Fibroblast of skin of right biceps (primary cell): ENCODE data around the gene PLXNA3.
A peak's percentile ranks its signal among the peaks of the same experiment; 100 is the strongest.
"Not testable (repeated sequence)": the region's sequence is repeated elsewhere in the genome, so short reads cannot be mapped to it uniquely, and the experiment has no call there.

ENCODE experiments used
- DNase-seq: peaks from one replicate; pipeline ENCODE4 v3.0.0-alpha.2; 2013

PLXNA3 gene

GRCh38 chrX:154481911-154482601, 24.0 kb downstream of the PLXNA3 start:
- DNase-seq: no peak

- DNase-seq: no peak
Observed at GRCh38 chrX:154482786-154483185, 24.7 kb downstream of the PLXNA3 start.

GRCh38 chrX:154483325-154483724, 25.2 kb downstream of the PLXNA3 start:
- DNase-seq: no peak

GRCh38 chrX:154484255-154485149, 26.4 kb downstream of the PLXNA3 start:
- DNase-seq: no peak

GRCh38 chrX:154485150-154486051, 27.3 kb downstream of the PLXNA3 start:
- no peak for DNase-seq

GRCh38 chrX:154486052-154486395, 27.9 kb downstream of the PLXNA3 start:
- no peak for DNase-seq

- peak; percentile 44 for DNase-seq
Observed at GRCh38 chrX:154486396-154487207, 28.5 kb downstream of the PLXNA3 start, which contains the start of gene UBL4A. Gene UBL4A (minus strand): TSS chrX:154486615. CDS start chrX:154486584, 31 bp downstream.

GRCh38 chrX:154487518-154488290, 29.6 kb downstream of the PLXNA3 start:
- no peak for DNase-seq

- DNase-seq: no peak
Observed at GRCh38 chrX:154488336-154489075, 30.4 kb downstream of the PLXNA3 start.

- no peak for DNase-seq
Observed at GRCh38 chrX:154489182-154489581, 31.1 kb downstream of the PLXNA3 start.

GRCh38 chrX:154490021-154490413, 31.9 kb downstream of the PLXNA3 start:
- peak; percentile 67 for DNase-seq

- DNase-seq: peak; percentile 94
Observed at GRCh38 chrX:154490414-154491083, 32.5 kb downstream of the PLXNA3 start, which contains the start of gene SLC10A3. Gene SLC10A3 (minus strand): TSS chrX:154490629. CDS start chrX:154488940, 1,689 bp downstream.

- DNase-seq: no peak
Observed at GRCh38 chrX:154494715-154495114, 36.6 kb downstream of the PLXNA3 start.

GRCh38 chrX:154495472-154495922, 37.4 kb downstream of the PLXNA3 start:
- no peak for DNase-seq

GRCh38 chrX:154496591-154497137, 38.6 kb downstream of the PLXNA3 start:
- not testable (repeated sequence) for DNase-seq

GRCh38 chrX:154501423-154501822, 43.3 kb downstream of the PLXNA3 start:
- not testable (repeated sequence) for DNase-seq

- no peak for DNase-seq
Observed at GRCh38 chrX:154502098-154502497, 44.0 kb downstream of the PLXNA3 start.

GRCh38 chrX:154502989-154503388, 44.9 kb downstream of the PLXNA3 start:
- DNase-seq: no peak

- DNase-seq: peak; percentile 54
Observed at GRCh38 chrX:154505734-154506133, 47.7 kb downstream of the PLXNA3 start.
